Heart left ventricle (tissue), 16 donors: ENCODE measurements around the gene PIP4K2A. TPM values are rescaled to one million over a fixed set of nuclear protein-coding genes. Genes with fewer than 3 reads are reported as not detected.

Experiments
- ATAC-seq, 4 donors: fragments of 200-7000 bp; cut with Tn5 transposase; one replicate each; pipeline ENCODE4 v1.9.1; 2020 to 2022; ENCODE audit warnings: moderate library complexity in 4 of 4, mild to moderate bottlenecking in 3 of 4, moderate number of reproducible peaks in 1 of 4
- DNase-seq, 5 donors: peaks; one replicate each; pipeline ENCODE4 v3.0.0-alpha.2; 2020
- H3K27ac ChIP-seq, 12 donors: fragments of 200-600 bp; sonication (generic) in 4 of 12; one replicate each; pipeline versions ENCODE4 v1.5.0 to v1.8.0; 2016 to 2022; ENCODE audit warnings: mild to moderate bottlenecking in 2 of 12
- H3K27me3 ChIP-seq, 9 donors: fragments of 200-600 bp; sonication (generic) in 2 of 9; one replicate each; pipeline versions ENCODE4 v1.5.1 to v1.8.0; 2016 to 2022; ENCODE audit warnings: mild to moderate bottlenecking in 3 of 9
- H3K36me3 ChIP-seq, 9 donors: fragments of 200-600 bp; sonication (generic) in 2 of 9; one replicate each; pipeline versions ENCODE4 v1.5.0 to v1.8.0; 2018 to 2022; ENCODE audit warnings: mild to moderate bottlenecking in 2 of 9
- H3K4me1 ChIP-seq, 12 donors: fragments of 200-600 bp; sonication (generic) in 4 of 12; one replicate each; pipeline versions ENCODE4 v1.5.0 to v1.8.0; 2016 to 2022; ENCODE audit warnings: mild to moderate bottlenecking in 3 of 12
- H3K4me3 ChIP-seq, 12 donors: fragments of 200-600 bp; sonication (generic) in 4 of 12; one replicate each; pipeline versions ENCODE4 v1.5.0 to v1.8.0; 2017 to 2022; ENCODE audit warnings: mild to moderate bottlenecking in 9 of 12, moderate library complexity in 4 of 12
- H3K9me3 ChIP-seq, 12 donors: fragments of 200-600 bp; sonication (generic) in 4 of 12; one replicate each; pipeline versions ENCODE4 v1.5.0 to v1.8.0; 2016 to 2022; ENCODE audit warnings: mild to moderate bottlenecking in 1 of 12
- CTCF ChIP-seq, 12 donors: fragments of 200-600 bp; sonication (generic) in 4 of 12; IDR thresholded peaks; one replicate each; pipeline versions ENCODE4 v1.5.0 to v1.8.0; 2018 to 2022; ENCODE audit warnings: antibody characterized with exemption in 12 of 12, mild to moderate bottlenecking in 5 of 12
- POLR2A ChIP-seq, 2 donors: fragments of 450-650 bp; IDR thresholded peaks; one replicate each; pipeline ENCODE4 v1.6.1; 2017; ENCODE audit warnings: antibody characterized with exemption in 2 of 2, mild to moderate bottlenecking in 2 of 2, moderate library complexity in 2 of 2
- WGBS, 4 donors: extraction: QIAGEN DNeasy Blood & Tissue Kit in 2 of 4; methylation state at CpG; one replicate each; pipeline versions ENCODE4 v1.1.5 to v1.1.7; 2013 to 2018; 5-methylcytosine and 5-hydroxymethylcytosine counted together
- intact Hi-C, 10 donors: fragments of 100-400 bp; cut with DNase I; formaldehyde crosslinking; loops; one replicate each; pipeline versions ENCODE4 v1.11.1 to v1.14.2; 2022
- polyA plus RNA-seq, 2 donors: library from polyadenylated mRNA; stranded (reverse); fragments of 200-250 nt; gene quantifications; one replicate each; pipeline ENCODE4 v1.2.3, GENCODE V29; 2013
- total RNA-seq, 9 donors: library from RNA; depleted of rRNA in 2 of 9; stranded (reverse); fragments of >200 nt in 2 of 9; fragmentation: NEBNext Ultra II Directional in 3 of 9; extraction: Animal tissue kit (Norgen Biotek cat#: 25700) in 3 of 9; gene quantifications; one replicate each; pipeline versions ENCODE4 v1.1.0 to v1.2.4, GENCODE V29; 2016 to 2023
- donor health status: ischemic (EF 13 %, LVEDD 7.1; RV severe dilation, severe dysfunction).
- donor health status: healthy with polysubstance abuse.
- donor health status: DM: no; HTN: yes; CAD: no.
- donor health status: DM: no; HTN: no; CAD: no.
- donor health status: ischemic (EF 25% LVEDD 6.9; RV normal size, moderate dysfunction).
- donor health status: ischemic (EF 25% LVEDD 5.7; RV mildly dilated, moderate dysfunction).
- donor health status: healthy.
- donor health status: DM: yes; HTN: yes; CAD: no.
- donor health status: ischemic (EF 35%, LVEDD 5.7; RV mildly dilated, moderate dysfunction).
- donor health status: nonischemic (EF 11% LVEDD 7.7; RV severe dilation, severe dysfunction).
- donor health status: DM: yes; HTN: yes; CAD: no.
- donor health status: PGD.
- donor health status: ischemic (EF 29% LVEDD 5.4; RV normal size, mild dysfunction).
- donor health status: nonischemic (EF 23%, LVEDD 6.1; RV moderate dilation, normal function).

The PIP4K2A gene
- total and polyA plus RNA-seq, 11 donors: 4.0 to 35.6 (median 12.5) TPM

- H3K27me3 ChIP-seq: no peaks in the 10 kb centered on the region
- TF ChIP-seq CTCF (IDR thresholded peaks at IDR 0.05): no peak
- no peak for TF ChIP-seq POLR2A (IDR thresholded peaks at IDR 0.05)
- no peaks in the 10 kb centered on the region for H3K36me3 ChIP-seq
- DNase-seq (no peak), ATAC-seq (no peak)
- H3K4me3 ChIP-seq: no peak overlapping the region
- intact Hi-C loops: no loop called here
- H3K27ac ChIP-seq: peak overlapping the region in 1 of 12 donors; percentile 9
- WGBS, 4 donors: 76 to 82% (median 79%) methylated on average over 2 of the region's 2 CpGs
- no peaks in the 10 kb centered on the region for H3K9me3 ChIP-seq
- H3K4me1 ChIP-seq: peaks cover 0 to 87% (median 14%) of the 10 kb centered on the region in 12 donors
Observed at GRCh38 chr10:22673785-22674572, 40.4 kb downstream of the PIP4K2A start.

- intact Hi-C loops: no loop called here
- ATAC-seq: no peak
- Histone ChIP-seq H3K27ac (peak overlapping the region in 1 of 12 donors; percentile 9), H3K36me3 (no peaks in the 10 kb centered on the region), H3K4me3 (no peak overlapping the region), H3K9me3 (no peaks in the 10 kb centered on the region), H3K4me1 (peaks cover 0 to 91% (median 14%) of the 10 kb centered on the region in 12 donors), H3K27me3 (no peaks in the 10 kb centered on the region)
- 94 to 96% (median 96%) methylated on average over 1 of the region's 1 CpG for WGBS, 4 donors
- TF ChIP-seq CTCF (IDR thresholded peaks at IDR 0.05) (no peak), POLR2A (IDR thresholded peaks at IDR 0.05) (no peak)
- DNase-seq: no peak
Observed at GRCh38 chr10:22673091-22673392, 41.3 kb downstream of the PIP4K2A start.

GRCh38 chr10:22672319-22673090 is 41.9 kb downstream of the PIP4K2A start:
- Histone ChIP-seq H3K4me3 (no peak overlapping the region), H3K4me1 (peaks cover 0 to 89% (median 14%) of the 10 kb centered on the region in 12 donors), H3K36me3 (no peaks in the 10 kb centered on the region), H3K27me3 (no peaks in the 10 kb centered on the region), H3K9me3 (no peaks in the 10 kb centered on the region), H3K27ac (peak overlapping the region in 1 of 12 donors; percentile 9)
- 76 to 85% (median 82%) methylated on average over 7 of the region's 7 CpGs for WGBS, 4 donors
- DNase-seq (no peak), ATAC-seq (no peak)
- intact Hi-C loops: no loop called here
- TF ChIP-seq POLR2A (IDR thresholded peaks at IDR 0.05) (no peak), CTCF (IDR thresholded peaks at IDR 0.05) (no peak)

GRCh38 chr10:22670788-22671187 is 43.6 kb downstream of the PIP4K2A start:
- 63 to 83% (median 69%) methylated on average over 5 of the region's 5 CpGs for WGBS, 4 donors
- intact Hi-C loops: loop anchor here in 1 of 10 donors (2.0 kb wide), 1 partner anchor 76 kb away; no protein-coding TSS in a partner anchor
- H3K4me3 ChIP-seq: no peak overlapping the region
- H3K4me1 ChIP-seq: peaks cover 0 to 91% (median 20%) of the 10 kb centered on the region in 12 donors
- H3K9me3 ChIP-seq: no peaks in the 10 kb centered on the region
- TF ChIP-seq POLR2A (IDR thresholded peaks at IDR 0.05) (no peak), CTCF (IDR thresholded peaks at IDR 0.05) (no peak)
- DNase-seq (peak in 1 of 5 donors; percentile 41), ATAC-seq (peak in 3 of 4 donors; percentile 72 to 88 (median 74))
- H3K27me3 ChIP-seq: no peaks in the 10 kb centered on the region
- no peaks in the 10 kb centered on the region for H3K36me3 ChIP-seq
- H3K27ac ChIP-seq: peak overlapping the region in 1 of 12 donors; percentile 4
